GM21423 (cell line): ENCODE data around the gene MYL3.

ENCODE experiments used
- ATAC-seq: cut with Tn5 transposase; IDR thresholded peaks from one replicate; pipeline ENCODE4 v1.9.1; 2021; ENCODE audit warnings: mild to moderate bottlenecking, moderate library complexity; ENCODE audit not compliant: unreplicated experiment

The MYL3 gene

DNA sequence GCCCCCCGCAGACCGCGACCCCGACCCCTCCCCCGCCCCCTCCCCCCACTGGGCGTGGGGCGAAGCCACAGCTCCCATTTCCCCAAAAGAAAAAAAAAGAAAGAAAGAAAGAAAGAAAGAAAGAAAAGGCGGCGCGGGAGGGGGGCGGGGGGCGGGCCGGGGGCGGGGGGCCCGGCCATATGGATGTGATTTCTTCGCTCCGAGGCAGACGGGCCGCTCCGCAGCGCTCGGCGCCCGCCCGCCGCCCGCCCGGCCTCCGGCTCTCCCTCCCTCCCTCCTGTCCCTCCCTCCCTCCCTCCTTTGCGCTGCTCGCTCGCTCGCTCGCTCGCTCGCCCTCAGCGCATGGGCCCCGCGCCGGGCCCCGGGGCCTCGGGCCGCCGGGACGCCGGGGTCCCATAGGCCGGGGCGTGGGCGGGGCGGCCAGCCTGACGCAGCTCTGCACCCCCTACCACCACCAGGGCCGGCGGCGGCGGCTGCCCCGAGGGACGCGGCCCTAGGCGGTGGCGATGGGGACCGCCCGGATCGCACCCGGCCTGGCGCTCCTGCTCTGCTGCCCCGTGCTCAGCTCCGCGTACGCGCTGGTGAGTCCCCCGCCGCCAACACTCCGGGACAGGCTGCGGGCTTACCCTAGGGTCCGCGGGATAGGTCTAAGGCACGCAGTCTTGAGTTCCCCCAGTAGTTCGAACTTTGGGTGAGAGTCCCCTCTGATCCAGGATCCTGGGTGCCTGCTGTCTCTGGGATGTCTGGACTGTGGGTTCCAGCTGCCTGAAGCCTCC, 20.0 kb upstream of the MYL3 start:
- no peak for ATAC-seq

DNA sequence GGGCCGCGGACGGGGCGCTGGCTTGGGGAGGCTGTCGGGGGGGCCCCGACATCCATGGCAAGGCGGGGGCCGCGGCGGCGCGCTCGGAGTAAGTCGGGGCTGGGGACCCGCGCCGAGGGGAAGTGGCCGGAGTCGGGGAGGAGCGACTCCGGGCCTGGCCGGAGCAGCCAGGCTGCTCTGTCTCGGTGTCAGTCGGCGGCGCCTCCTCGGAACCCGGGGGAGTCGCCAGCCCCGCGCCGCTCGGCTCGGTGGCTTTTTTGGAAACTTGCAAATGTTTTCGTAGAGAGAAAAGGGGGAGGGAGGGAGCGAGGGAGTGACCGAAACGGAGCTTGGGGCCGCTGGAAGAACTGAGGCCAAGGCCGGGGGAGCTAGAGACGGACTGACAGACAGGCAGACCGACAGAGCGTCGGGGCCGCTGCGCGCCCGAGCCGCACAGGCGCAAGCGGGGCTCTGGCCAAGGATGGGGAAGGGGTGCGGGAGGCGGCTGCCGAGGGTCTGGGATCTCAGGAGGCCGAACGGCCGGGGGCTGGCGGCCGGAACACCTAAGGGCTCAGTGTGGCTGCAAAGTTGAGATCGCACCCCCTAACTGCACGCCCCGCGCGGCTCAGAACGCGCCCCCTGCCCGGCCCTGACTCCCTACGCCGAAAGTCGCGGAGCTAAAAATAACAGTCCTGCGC, 19.3 kb upstream of the MYL3 start:
- no peak for ATAC-seq

DNA sequence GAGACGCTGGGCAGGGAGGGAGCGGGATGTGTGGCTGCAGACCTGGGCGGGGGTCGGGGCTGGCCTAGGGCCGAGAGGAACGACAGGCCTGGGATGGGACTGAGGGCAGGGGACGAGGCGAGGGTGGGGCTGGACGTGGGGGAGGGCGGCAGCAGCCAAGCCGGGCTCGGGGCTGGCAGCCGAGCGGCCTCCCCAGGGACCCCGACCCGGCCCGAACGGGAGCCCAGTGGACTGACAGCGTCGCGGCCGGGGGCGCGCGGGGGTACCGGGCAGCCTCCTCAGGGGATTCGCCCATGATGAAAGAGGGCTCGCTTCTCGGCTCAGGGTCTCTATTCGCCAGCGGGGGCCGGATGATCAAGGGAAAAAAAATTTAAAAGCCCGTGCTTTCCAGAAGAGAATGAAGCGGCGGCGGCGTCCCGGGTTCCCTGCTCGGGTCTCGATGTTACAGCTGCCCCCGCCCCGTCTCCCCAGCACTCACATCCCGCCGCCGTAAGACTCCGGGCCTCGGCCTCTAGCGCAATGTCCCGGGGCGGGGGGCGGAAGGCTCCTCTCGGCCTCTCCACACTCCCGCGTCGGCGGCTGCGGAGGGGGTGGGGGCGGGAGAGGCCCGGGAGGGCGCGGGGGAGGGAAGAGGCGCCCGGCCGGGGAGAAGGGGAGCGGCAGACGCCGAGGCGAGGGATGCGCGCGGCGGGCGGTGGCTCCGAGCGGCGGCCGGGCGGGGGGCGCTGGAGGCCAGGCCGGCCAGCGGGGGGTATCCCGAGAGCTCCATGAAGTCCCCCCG, 18.5 kb upstream of the MYL3 start:
- ATAC-seq, result no peak

DNA sequence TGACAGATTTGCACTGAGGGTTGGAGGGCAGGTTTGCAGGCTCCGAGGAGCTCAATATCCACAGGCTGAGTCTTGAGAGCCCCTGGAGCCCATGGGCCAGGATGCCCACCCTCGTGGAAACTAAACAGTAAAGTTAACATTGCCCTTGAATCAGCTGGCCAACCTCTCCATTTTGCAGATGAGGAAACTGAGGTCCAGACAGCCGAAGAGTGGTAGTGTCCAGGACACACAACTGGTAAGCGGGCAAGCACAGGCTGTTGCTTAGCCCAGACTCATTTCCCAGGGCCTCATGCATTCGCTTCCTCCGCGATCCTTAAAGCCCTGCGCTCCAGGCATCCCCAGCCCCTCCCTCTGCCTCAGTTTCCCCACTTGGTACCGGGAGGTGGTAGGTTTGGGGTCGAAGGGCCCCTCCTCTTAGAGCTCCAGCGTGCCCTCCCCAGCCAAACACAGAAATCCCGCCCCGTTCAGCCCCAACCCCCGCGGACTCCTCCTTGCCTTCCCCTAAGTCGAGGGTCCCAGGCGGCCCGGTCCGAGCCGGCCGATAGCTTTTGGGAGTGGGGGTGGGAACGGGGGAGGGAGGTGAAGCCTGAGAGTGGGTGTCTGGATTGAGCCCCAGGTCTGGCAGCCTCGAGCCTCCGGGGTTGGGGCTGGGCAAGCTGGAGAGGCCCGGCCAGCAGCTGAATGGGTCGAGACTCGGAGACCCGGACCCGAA, 17.8 kb upstream of the MYL3 start:
- ATAC-seq, result no peak

- ATAC-seq, result peak; percentile 34
Measured at GRCh38 chr3:46878781-46879436, 15.7 kb upstream of the MYL3 start.

- ATAC-seq, result no peak
Measured at GRCh38 chr3:46877406-46878125, 14.3 kb upstream of the MYL3 start, which contains the start of gene PTH1R. PTH1R (plus strand) TSS chr3:46877721; CDS start chr3:46883560, 5,839 bp downstream.

- no peak for ATAC-seq
Measured at GRCh38 chr3:46876313-46877300, 13.4 kb upstream of the MYL3 start.

DNA sequence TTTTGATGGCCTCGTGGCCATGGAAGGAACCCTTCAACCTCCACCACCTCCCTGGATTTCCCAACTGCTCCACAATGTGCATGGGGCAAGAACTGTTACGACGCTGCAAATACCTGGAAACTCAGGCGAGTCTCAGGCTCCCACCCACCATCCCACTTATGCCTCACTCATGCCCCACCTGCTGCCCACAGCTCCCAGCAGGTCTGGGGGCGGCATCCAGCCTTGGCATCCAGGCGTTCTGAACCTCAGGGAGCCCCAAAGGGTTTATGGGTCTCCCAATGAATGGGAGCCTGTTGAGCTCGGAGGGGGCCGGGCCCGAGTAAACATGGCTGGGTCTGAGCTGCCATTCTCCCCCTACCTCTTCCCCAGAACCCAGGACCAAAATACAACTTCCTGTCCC, 12.3 kb upstream of the MYL3 start:
- ATAC-seq, result no peak

DNA sequence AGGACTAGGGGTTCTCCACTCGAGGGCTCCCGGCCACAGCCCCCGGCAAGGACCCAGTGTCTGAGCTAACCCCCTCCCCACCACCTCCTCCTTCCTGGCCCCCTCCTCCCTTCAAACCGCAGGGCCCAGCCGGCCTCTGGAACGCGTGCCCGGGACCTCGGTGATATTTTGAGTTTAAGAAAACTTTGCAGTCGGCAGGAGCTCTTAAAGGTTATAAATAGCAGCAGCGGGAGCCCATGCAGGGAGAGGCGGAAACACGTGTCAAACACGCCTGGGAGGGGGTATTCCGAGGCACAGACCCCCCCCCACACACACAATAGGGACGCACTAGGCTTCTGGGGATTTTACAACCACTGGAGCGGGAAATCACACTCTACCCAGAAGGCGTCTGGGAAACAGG, 11.2 kb upstream of the MYL3 start:
- no peak for ATAC-seq

GRCh38 chr3:46873521-46873920, 10.3 kb upstream of the MYL3 start:
- ATAC-seq, result no peak

DNA sequence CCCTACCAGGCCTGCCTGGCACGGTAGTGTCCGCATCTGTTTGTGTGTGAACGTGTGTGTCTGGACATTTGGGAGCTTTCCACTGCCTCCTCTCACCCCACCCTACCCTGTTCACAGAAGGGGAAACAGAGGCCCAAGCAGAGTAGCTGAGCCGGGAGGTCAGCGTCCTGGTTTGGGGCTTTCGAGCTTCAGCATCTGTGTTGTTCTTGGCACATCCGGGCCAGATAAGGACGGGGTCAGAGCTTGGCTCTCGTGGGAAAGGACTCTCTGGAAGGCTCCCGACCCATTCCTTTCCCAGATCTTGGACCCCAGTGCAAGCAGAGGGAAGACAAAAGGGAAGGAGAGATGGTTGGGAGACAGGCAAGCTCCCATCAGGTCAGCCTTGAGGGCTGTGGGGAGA, 8.0 kb upstream of the MYL3 start:
- no peak for ATAC-seq

DNA sequence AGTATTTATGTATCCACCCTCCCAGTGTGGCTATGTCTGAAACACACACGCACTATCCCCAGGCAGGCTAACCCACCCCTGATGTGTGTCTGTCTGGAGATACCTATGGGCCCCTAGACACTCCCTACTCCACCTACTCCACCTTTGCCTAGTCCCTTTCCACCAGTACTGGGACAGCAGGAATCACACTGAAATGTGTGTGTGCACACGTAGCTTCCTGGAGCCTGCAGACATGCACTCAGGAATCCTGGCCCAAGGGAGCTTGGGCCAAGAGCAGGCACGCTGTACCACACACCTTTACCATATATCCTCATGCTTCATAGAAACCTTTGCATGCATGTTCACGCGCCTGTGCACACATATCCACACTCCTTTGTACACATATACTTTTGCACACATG, 7.4 kb upstream of the MYL3 start:
- no peak for ATAC-seq

DNA sequence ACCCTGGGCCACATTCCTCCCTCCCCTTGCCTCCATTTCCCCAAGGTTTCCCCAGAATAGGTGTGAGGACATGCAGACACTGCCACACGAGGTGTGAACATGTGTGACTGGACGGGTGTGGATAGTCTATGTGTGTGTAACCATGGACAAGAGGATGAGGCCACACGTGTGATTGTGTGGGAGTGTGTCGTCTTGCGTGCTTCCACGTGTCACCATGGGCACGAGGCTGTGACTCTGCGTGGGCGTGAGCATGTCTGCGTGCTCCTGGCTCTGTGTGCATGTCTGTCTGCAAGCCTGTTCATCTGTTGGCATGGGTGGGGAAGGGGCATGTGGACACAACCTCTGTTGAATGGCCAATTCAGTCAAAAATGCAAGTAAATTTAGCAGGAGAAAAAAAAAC, 6.2 kb upstream of the MYL3 start:
- ATAC-seq, result no peak

GRCh38 chr3:46868948-46869347, 5.7 kb upstream of the MYL3 start:
- ATAC-seq, result no peak

- ATAC-seq, result no peak
Measured at GRCh38 chr3:46868287-46868686, 5.0 kb upstream of the MYL3 start.

GRCh38 chr3:46867550-46867898, 4.3 kb upstream of the MYL3 start:
- ATAC-seq, result no peak

GRCh38 chr3:46866720-46867549, 3.7 kb upstream of the MYL3 start:
- ATAC-seq, result no peak

- ATAC-seq, result no peak
Measured at GRCh38 chr3:46866032-46866595, 2.9 kb upstream of the MYL3 start.
